ENCODE results near the gene RELT. TPM values are rescaled to one million over a fixed set of nuclear protein-coding genes. Genes with fewer than 3 reads are reported as not detected.
A peak's percentile ranks its signal among the peaks of the same experiment; 100 is the strongest.

RELT gene
- total RNA-seq, 2 experiments from 2014 or later: 21.5 to 30.8 TPM

- intact Hi-C loops (cut with micrococcal nuclease; ENCODE audit: unreplicated experiment): no loop called here
- Histone ChIP-seq H3K4me2 (ENCODE audit: low read length) (peak overlapping the region; percentile 13; the same call in 1 of the 2 replicates), H3K9me2 (ENCODE audit: insufficient read depth, low read length) (no peaks in the 10 kb centered on the region), H4K20me1 (ENCODE audit: insufficient read depth, low read length) (no peaks in the 10 kb centered on the region), H3K27ac (ENCODE audit: low read depth, low read length, poor library complexity, severe bottlenecking) (no peak overlapping the region), H3K79me2 (ENCODE audit: insufficient read depth, low read depth, low read length) (no peaks in the 10 kb centered on the region), H3K36me3 (ENCODE audit: insufficient read depth, low read length) (no peaks in the 10 kb centered on the region), H3K9me3 (ENCODE audit: low read length) (no peaks in the 10 kb centered on the region), H3K4me3 (ENCODE audit: low read depth, low read length, poor library complexity, severe bottlenecking) (no peak overlapping the region), H3K4me1 (ENCODE audit: insufficient read depth, low read length, poor library complexity, severe bottlenecking) (peaks cover 33% of the 10 kb centered on the region), H2AFZ (ENCODE audit: low read length) (no peak overlapping the region)
- TF ChIP-seq EZH2phosphoT487 (IDR thresholded peaks at IDR 0.05; ENCODE audit: borderline replicate concordance, low read depth, low read length) (no peak), CTCF (conservative IDR thresholded peaks at IDR 0.05; ENCODE audit: low read length) (no peak)
- peak; percentile 27 for DNase-seq (ENCODE audit: low spot score)
- no TSS peak for BruUV-seq (replicated peaks)
- POLR2A ChIA-PET: no interaction called here
- CTCF ChIA-PET (ENCODE audit: unreplicated experiment): no interaction called here
Observed at GRCh38 chr11:73361953-73362776, 14.0 kb upstream of the RELT start.

- H3K36me3 ChIP-seq (ENCODE audit: insufficient read depth, low read length): no peaks in the 10 kb centered on the region
- H4K20me1 ChIP-seq (ENCODE audit: insufficient read depth, low read length): no peaks in the 10 kb centered on the region
- no peak overlapping the region for H3K4me3 ChIP-seq (ENCODE audit: low read depth, low read length, poor library complexity, severe bottlenecking)
- H3K9me3 ChIP-seq (ENCODE audit: low read length): no peaks in the 10 kb centered on the region
- H3K79me2 ChIP-seq (ENCODE audit: insufficient read depth, low read depth, low read length): no peaks in the 10 kb centered on the region
- intact Hi-C loops (cut with micrococcal nuclease; ENCODE audit: unreplicated experiment): no loop called here
- BruUV-seq (replicated peaks): no TSS peak
- H3K9me2 ChIP-seq (ENCODE audit: insufficient read depth, low read length): no peaks in the 10 kb centered on the region
- CTCF ChIA-PET (ENCODE audit: unreplicated experiment): no interaction called here
- H3K4me1 ChIP-seq (ENCODE audit: insufficient read depth, low read length, poor library complexity, severe bottlenecking): peaks cover 42% of the 10 kb centered on the region
- TF ChIP-seq EZH2phosphoT487 (IDR thresholded peaks at IDR 0.05; ENCODE audit: borderline replicate concordance, low read depth, low read length): no peak
- TF ChIP-seq CTCF (conservative IDR thresholded peaks at IDR 0.05; ENCODE audit: low read length): no peak
- no peak overlapping the region for H3K4me2 ChIP-seq (ENCODE audit: low read length)
- H3K27ac ChIP-seq (ENCODE audit: low read depth, low read length, poor library complexity, severe bottlenecking): no peak overlapping the region
- no peak for DNase-seq (ENCODE audit: low spot score)
- POLR2A ChIA-PET: no interaction called here
- no peak overlapping the region for H2AFZ ChIP-seq (ENCODE audit: low read length)
Observed at GRCh38 chr11:73363147-73363546, 13.1 kb upstream of the RELT start.
